Suppressor macrophage treated with lipopolysaccharide for 1 hour (primary cell): Measurements from ENCODE around the gene PHKB.
"Not testable (repeated sequence)": the region's sequence is repeated elsewhere in the genome, so short reads cannot be mapped to it uniquely, and the experiment has no call there.

ENCODE experiments used
- DNase-seq, 3 donors: peaks; one replicate each; pipeline ENCODE4 v3.0.0-alpha.2; 2020 to 2022

PHKB gene

GRCh38 chr16:47511882-47512281, 50.8 kb downstream of the PHKB start:
- no peak for DNase-seq

- peak in 1 of 3 donors; percentile 23 for DNase-seq
Observed at GRCh38 chr16:47519037-47519436, 57.9 kb downstream of the PHKB start.

- no peak for DNase-seq
Observed at GRCh38 chr16:47519546-47519945, 58.4 kb downstream of the PHKB start.

- DNase-seq = no peak
Observed at GRCh38 chr16:47519996-47520679, 59.0 kb downstream of the PHKB start.

GRCh38 chr16:47523342-47524006, 62.3 kb downstream of the PHKB start:
- DNase-seq = peak; percentile 43 to 59 (median 55)

GRCh38 chr16:47524007-47524405, 62.9 kb downstream of the PHKB start:
- no peak for DNase-seq

- no peak for DNase-seq
Observed at GRCh38 chr16:47528431-47528830, 67.3 kb downstream of the PHKB start.

- no peak for DNase-seq
Observed at GRCh38 chr16:47533744-47534292, 72.7 kb downstream of the PHKB start.

- DNase-seq = no peak
Observed at GRCh38 chr16:47538472-47538871, 77.3 kb downstream of the PHKB start.

GRCh38 chr16:47539707-47540670, 78.9 kb downstream of the PHKB start:
- DNase-seq = not testable (repeated sequence)

- not testable (repeated sequence) for DNase-seq
Observed at GRCh38 chr16:47541135-47541534, 80.0 kb downstream of the PHKB start.

GRCh38 chr16:47544255-47544654, 83.1 kb downstream of the PHKB start:
- not testable (repeated sequence) for DNase-seq

- DNase-seq = not testable (repeated sequence)
Observed at GRCh38 chr16:47551185-47551584, 90.1 kb downstream of the PHKB start.

GRCh38 chr16:47551767-47552166, 90.6 kb downstream of the PHKB start:
- not testable (repeated sequence) for DNase-seq

GRCh38 chr16:47553853-47554564, 92.9 kb downstream of the PHKB start:
- DNase-seq = no peak

- DNase-seq = not testable (repeated sequence)
Observed at GRCh38 chr16:47554587-47554986, 93.5 kb downstream of the PHKB start.

- no peak for DNase-seq
Observed at GRCh38 chr16:47561286-47561685, 100.2 kb downstream of the PHKB start.

GRCh38 chr16:47562366-47562765, 101.2 kb downstream of the PHKB start:
- DNase-seq = peak; percentile 60 to 85 (median 80)

GRCh38 chr16:47565454-47565853, 104.3 kb downstream of the PHKB start:
- DNase-seq = peak; percentile 82 to 88 (median 86)

- no peak for DNase-seq
Observed at GRCh38 chr16:47567321-47567720, 106.2 kb downstream of the PHKB start.

GRCh38 chr16:47568351-47568750, 107.2 kb downstream of the PHKB start:
- no peak for DNase-seq

GRCh38 chr16:47571049-47571448, 109.9 kb downstream of the PHKB start:
- DNase-seq = no peak
